Activated naive CD8-positive, alpha-beta T cell treated with anti-CD3 and anti-CD28 coated beads for 36 hours (primary cell): ENCODE measurements around the gene GLI3. TPM values are rescaled to one million over a fixed set of nuclear protein-coding genes. Genes with fewer than 3 reads are reported as not detected.

Experiments used
- DNase-seq: peaks from one replicate; pipeline ENCODE4 v3.0.0; 2021
- H3K27ac Mint-ChIP-seq: one replicate; pipeline ENCODE4 v1.8.0; 2022; ENCODE audit warnings: mild to moderate bottlenecking, moderate library complexity, mixed read lengths
- H3K27me3 Mint-ChIP-seq: one replicate; pipeline ENCODE4 v1.8.0; 2022; ENCODE audit warnings: mild to moderate bottlenecking, mixed read lengths
- H3K36me3 Mint-ChIP-seq: one replicate; pipeline ENCODE4 v1.8.0; 2021; ENCODE audit warnings: mild to moderate bottlenecking, mixed read lengths
- H3K4me1 Mint-ChIP-seq: one replicate; pipeline ENCODE4 v1.8.0; 2021; ENCODE audit warnings: mixed read lengths
- H3K4me3 Mint-ChIP-seq: one replicate; pipeline ENCODE4 v1.8.0; 2022; ENCODE audit warnings: mild to moderate bottlenecking, moderate library complexity, mixed read lengths
- H3K9me3 Mint-ChIP-seq: one replicate; pipeline ENCODE4 v1.8.0; 2022; ENCODE audit warnings: mixed read lengths
- total RNA-seq, 2 experiments: library from RNA; stranded (reverse); gene quantifications; one replicate each; pipeline ENCODE4 v1.2.3, GENCODE V29; 2021

The GLI3 gene
- total RNA-seq, 2 experiments from 2014 or later, result not detected

DNA sequence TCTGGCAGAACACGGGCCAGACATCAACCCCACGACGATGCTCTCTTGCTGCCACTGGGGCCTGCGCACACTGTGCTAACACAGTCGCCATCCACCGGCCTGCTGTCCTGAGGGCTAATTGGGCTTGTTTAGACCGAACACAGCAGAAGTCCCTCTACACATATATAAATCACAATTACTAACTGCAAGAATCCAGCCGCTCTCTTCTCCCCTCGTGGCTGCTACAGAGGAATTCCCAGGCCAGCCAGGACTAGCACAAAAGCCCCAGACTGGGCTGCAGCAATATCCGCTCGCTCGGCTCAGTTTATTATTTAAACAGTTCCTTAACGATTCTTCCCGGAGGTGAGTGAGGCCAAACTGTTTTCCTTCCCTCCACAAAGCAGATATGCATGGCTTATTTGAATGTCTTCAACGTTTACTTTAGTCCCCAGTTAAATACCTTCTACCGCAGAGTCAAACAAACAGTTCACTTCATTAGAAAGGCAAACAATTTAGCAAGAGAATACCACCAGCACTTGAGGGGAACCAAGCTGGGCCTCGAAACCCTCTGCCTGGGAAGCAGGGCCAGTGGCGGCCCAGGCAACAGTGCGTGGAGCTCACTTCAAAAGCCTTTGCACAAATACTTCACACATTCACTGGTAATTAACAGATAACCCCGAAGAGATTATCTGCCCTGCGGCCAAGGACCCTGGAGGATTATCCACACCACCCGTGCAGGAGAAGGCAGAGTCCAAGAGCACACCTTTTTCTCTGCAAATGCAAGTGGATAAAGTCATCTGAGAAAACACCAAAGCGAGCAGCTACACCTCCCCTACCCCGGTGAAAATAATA lies 145.3 kb downstream of the GLI3 start:
- no peak for DNase-seq
- H3K36me3 Mint-ChIP-seq, result no peaks in the 10 kb centered on the region
- H3K4me1 Mint-ChIP-seq, result no peaks in the 10 kb centered on the region
- H3K4me3 Mint-ChIP-seq, result no peak overlapping the region
- H3K9me3 Mint-ChIP-seq, result no peaks in the 10 kb centered on the region
- no peaks in the 10 kb centered on the region for H3K27me3 Mint-ChIP-seq
- no peak overlapping the region for H3K27ac Mint-ChIP-seq

DNA sequence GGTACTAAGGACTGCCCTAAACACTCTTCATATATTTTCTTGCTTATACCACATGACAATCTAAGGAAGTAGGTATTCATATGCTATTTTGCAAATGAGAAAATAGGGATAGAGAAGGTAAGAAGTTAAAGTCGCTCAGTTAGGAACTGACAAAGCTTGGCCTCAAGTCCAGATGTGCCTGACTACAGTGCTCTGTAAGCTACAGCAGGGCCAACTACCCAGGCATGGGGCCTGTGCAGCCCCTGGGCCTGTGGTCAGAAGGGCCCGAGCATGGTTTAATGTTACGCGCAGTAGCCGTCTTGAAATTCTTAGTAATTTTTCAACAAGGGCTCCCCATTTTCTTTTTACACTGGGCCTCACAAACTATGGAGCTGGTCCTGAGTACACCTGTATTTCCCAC lies 146.2 kb downstream of the GLI3 start:
- no peak overlapping the region for H3K27ac Mint-ChIP-seq
- H3K36me3 Mint-ChIP-seq, result no peaks in the 10 kb centered on the region
- H3K9me3 Mint-ChIP-seq, result no peaks in the 10 kb centered on the region
- no peak for DNase-seq
- H3K4me1 Mint-ChIP-seq, result no peaks in the 10 kb centered on the region
- no peak overlapping the region for H3K4me3 Mint-ChIP-seq
- no peaks in the 10 kb centered on the region for H3K27me3 Mint-ChIP-seq

DNA sequence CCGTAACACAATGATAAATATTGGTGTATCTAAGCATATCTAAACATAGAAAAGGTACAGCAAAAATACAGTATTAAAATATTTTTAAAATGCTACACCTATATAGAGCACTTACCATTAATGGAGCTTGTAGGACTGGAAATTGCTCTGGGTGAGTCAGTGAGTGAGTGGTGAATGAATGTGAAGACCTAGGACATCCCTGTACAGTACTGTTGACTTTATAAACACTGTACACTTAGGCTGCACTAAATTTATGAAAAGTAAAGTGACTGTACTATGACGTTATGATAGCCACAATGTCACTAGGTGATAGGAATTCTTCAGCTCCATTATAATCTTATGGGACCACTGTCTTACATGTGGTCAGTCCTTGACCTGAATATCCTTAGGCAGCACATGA lies 147.0 kb downstream of the GLI3 start:
- no peaks in the 10 kb centered on the region for H3K27me3 Mint-ChIP-seq
- H3K9me3 Mint-ChIP-seq, result no peaks in the 10 kb centered on the region
- H3K4me3 Mint-ChIP-seq, result no peak overlapping the region
- DNase-seq, result no peak
- no peak overlapping the region for H3K27ac Mint-ChIP-seq
- H3K4me1 Mint-ChIP-seq, result no peaks in the 10 kb centered on the region
- H3K36me3 Mint-ChIP-seq, result no peaks in the 10 kb centered on the region

DNA sequence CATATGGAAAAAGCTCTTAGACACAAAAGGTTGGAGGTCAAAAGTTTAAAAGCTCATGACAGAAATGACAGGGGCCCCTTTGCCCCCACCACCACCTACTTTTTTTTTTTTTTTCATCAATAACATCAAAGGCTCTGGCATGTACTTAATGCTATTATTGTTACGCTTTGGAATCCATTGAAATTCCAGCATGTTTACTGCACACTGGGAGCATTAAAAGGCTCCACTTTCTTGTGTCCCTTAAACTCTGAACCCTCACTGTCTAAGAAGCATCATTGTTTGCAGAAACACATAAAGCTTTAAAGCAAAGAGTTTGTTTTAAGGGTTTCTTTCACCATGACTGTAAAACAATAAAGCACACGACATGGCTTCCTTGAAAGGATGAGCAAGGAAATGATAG lies 149.4 kb downstream of the GLI3 start:
- Mint-ChIP-seq H3K27me3 (no peaks in the 10 kb centered on the region), H3K36me3 (no peaks in the 10 kb centered on the region), H3K27ac (no peak overlapping the region), H3K9me3 (no peaks in the 10 kb centered on the region), H3K4me3 (no peak overlapping the region), H3K4me1 (no peaks in the 10 kb centered on the region)
- DNase-seq, result no peak

DNA sequence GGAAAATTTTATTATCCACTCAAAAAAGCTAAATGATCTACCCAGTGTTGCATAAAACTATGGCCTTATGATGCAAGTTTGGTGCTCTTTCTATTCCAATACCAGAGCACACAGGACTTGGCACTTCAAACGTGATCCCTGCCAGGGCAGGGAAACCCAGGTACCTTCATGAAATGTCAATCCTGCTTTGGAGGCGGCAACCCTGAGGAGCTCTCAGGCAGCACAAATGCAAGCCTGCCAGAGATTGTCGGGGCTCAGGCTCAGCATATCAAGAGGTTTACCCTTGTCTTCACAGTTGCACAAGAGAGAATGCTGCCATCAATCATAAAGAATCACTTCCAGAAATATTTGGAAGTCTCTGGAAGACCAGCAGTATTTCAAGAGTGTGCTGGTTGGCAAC lies 151.5 kb downstream of the GLI3 start:
- no peak for DNase-seq

DNA sequence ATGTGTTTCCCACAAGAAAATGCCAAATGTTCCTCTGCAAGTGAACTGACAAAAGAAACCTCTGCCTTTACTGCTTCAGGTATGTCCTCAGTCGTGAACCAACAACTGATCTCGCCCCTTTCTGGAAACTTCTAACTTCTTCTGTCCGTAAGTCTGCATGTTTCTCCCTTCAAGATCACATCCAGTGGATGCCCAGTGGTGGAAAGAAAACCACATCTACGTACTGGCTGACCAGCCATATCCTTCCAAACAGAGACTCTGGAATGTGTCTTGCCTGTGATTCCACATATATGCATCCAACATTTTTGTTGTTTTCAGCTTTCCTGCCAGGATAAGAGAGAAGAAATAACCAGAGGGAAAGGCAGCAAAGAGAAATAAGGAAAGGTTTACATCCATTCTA lies 152.7 kb downstream of the GLI3 start:
- Mint-ChIP-seq H3K27me3 (peaks cover 13% of the 10 kb centered on the region), H3K36me3 (no peaks in the 10 kb centered on the region), H3K4me1 (no peaks in the 10 kb centered on the region), H3K27ac (no peak overlapping the region), H3K4me3 (no peak overlapping the region), H3K9me3 (no peaks in the 10 kb centered on the region)
- DNase-seq, result no peak

More for the DNA sequence above, 151.5 kb downstream of the GLI3 start:
- no peaks in the 10 kb centered on the region for H3K4me1 Mint-ChIP-seq
- H3K27ac Mint-ChIP-seq, result no peak overlapping the region
- H3K27me3 Mint-ChIP-seq, result peaks cover 6% of the 10 kb centered on the region
- no peaks in the 10 kb centered on the region for H3K9me3 Mint-ChIP-seq
- no peaks in the 10 kb centered on the region for H3K36me3 Mint-ChIP-seq
- no peak overlapping the region for H3K4me3 Mint-ChIP-seq

DNA sequence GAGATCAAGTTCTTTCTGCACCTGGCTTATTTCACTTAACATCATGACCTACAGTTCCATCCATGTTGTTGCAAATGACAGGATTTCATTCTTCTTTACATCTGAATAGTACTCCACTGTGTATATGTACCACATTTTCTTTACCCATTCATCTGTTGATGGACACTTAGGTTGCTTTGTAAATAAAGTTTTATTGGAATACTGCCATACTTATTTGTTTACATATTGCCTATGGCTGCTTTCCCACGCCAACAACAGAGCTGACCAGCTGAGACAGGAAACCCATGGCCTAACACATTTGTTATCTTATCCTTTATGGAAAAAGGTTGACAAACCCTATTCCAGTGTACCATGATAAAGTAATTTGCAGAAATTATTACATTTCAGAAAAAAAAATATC lies 153.7 kb downstream of the GLI3 start:
- Mint-ChIP-seq H3K27me3 (peaks cover 13% of the 10 kb centered on the region), H3K9me3 (no peaks in the 10 kb centered on the region), H3K27ac (no peak overlapping the region), H3K36me3 (no peaks in the 10 kb centered on the region), H3K4me1 (no peaks in the 10 kb centered on the region), H3K4me3 (no peak overlapping the region)
- DNase-seq, result no peak

DNA sequence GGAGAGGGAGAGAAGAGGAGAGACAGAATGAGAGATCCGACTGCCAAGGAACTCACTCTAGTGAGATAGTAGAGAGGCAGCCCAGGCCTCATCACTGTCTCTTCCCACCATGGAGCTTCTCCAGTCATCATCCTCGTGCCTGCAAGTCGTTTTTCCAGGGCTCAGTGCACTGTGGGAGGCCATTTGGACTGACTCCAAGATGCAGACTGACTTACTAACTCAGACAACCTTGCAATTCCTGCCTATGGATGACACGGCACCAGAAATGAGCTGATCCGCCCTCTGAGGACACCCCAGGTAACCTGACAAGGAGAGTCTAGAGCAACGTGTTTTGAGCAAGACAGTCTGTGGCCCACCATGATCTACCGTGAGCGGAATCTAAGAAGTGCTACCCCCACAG lies 154.9 kb downstream of the GLI3 start:
- no peak overlapping the region for H3K4me3 Mint-ChIP-seq
- DNase-seq, result no peak
- H3K27me3 Mint-ChIP-seq, result peaks cover 13% of the 10 kb centered on the region
- H3K27ac Mint-ChIP-seq, result no peak overlapping the region
- H3K4me1 Mint-ChIP-seq, result no peaks in the 10 kb centered on the region
- no peaks in the 10 kb centered on the region for H3K36me3 Mint-ChIP-seq
- no peaks in the 10 kb centered on the region for H3K9me3 Mint-ChIP-seq

DNA sequence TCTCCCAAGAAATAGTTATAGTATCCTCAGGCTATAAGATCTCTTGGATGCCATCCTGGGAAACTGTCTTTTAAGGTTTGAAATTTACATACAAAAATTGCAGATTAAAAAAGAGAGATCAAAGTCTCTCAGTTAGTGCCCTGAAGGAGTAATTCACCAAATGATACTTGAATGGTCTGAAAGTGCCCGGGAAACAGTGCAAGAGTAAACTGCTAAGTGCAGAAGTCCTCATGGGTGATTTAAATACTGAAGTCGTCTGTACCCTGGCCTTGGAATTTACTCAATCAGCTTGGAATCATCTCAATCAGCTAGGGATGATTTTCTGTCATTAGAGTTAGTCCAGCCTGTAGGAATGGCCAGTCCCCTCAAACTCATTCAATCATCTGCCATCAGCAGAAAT lies 155.3 kb downstream of the GLI3 start:
- DNase-seq, result no peak
- H3K36me3 Mint-ChIP-seq, result no peaks in the 10 kb centered on the region
- no peaks in the 10 kb centered on the region for H3K4me1 Mint-ChIP-seq
- H3K4me3 Mint-ChIP-seq, result no peak overlapping the region
- H3K27me3 Mint-ChIP-seq, result peaks cover 13% of the 10 kb centered on the region
- H3K9me3 Mint-ChIP-seq, result no peaks in the 10 kb centered on the region
- H3K27ac Mint-ChIP-seq, result no peak overlapping the region

DNA sequence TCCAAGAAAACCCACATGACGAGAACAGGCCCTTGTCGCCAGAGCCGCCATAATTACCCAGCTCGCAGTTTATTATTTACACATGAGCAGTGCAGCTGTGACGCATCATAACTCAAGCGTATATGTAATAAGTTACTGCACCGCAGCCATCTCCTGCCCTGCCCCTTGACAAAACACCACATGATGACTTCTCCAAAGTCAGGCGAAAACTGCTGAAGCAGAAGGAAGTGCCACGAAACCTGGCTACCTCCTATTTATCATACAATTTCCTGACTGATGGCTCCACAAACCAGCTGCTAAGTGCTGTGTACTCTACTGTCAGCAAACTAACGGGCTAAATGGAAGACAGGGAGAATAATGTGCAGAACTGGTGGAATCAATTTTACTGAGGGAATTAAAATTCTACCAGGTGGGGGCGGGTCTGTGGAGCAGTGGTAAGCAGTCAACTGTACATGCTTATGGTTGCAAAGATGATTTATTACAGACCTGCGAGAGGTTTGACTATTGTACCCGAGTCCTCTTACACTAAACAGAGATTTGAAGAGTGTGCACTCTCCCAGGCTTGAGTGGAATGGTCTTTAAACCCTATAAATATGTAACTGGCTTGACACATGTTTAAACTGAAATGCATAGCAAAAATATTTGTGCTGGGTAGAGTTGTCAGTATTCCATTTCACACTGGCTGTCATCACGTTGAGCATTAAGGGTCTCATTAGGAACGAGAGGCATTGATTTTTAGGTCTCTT lies 156.0 kb downstream of the GLI3 start:
- no peak for DNase-seq
- no peak overlapping the region for H3K27ac Mint-ChIP-seq
- H3K36me3 Mint-ChIP-seq, result no peaks in the 10 kb centered on the region
- H3K4me1 Mint-ChIP-seq, result no peaks in the 10 kb centered on the region
- H3K27me3 Mint-ChIP-seq, result peaks cover 13% of the 10 kb centered on the region
- no peaks in the 10 kb centered on the region for H3K9me3 Mint-ChIP-seq
- H3K4me3 Mint-ChIP-seq, result no peak overlapping the region

DNA sequence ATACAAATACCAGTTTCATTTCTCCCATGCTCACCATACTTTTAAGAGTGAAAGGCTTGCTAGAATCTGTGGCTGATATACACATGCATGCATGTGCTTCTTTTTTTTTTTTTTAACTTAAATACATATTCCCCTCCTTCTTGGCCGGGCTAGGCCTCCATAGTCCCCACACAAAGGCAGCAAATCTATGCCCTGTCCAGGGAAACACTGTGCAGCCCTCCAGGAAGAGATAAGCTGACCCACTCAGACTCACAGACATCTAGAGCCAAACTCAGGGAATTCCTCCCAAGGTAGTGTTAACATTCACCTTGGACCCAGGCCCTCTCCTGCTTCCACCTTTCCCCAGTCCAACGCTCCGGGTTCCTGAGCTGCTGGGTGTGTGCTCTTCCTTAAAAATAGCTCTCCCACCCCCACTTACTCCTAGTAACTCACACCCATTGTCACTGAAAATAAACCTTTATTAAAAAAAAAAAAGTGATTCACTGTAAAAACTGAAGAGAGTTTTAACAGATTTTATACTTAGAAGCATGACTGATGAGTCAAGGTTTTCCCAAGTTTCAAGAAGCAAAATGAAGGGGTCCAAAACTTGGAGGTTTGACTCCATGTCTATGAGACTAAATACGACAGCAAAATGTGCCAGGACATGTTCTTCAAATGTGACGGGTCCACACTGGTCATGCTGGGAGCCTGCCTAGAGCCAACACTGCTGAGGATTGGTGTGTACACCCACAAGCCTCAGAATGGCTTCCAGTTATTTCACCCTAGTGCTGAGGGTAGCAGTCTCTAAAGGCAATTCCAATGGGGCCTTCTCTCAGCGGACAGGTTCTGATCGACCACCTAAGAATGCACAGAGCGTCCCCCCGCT lies 159.5 kb downstream of the GLI3 start:
- no peak overlapping the region for H3K4me3 Mint-ChIP-seq
- no peak overlapping the region for H3K27ac Mint-ChIP-seq
- no peaks in the 10 kb centered on the region for H3K9me3 Mint-ChIP-seq
- no peaks in the 10 kb centered on the region for H3K36me3 Mint-ChIP-seq
- H3K4me1 Mint-ChIP-seq, result no peaks in the 10 kb centered on the region
- DNase-seq, result no peak
- H3K27me3 Mint-ChIP-seq, result peaks cover 13% of the 10 kb centered on the region

DNA sequence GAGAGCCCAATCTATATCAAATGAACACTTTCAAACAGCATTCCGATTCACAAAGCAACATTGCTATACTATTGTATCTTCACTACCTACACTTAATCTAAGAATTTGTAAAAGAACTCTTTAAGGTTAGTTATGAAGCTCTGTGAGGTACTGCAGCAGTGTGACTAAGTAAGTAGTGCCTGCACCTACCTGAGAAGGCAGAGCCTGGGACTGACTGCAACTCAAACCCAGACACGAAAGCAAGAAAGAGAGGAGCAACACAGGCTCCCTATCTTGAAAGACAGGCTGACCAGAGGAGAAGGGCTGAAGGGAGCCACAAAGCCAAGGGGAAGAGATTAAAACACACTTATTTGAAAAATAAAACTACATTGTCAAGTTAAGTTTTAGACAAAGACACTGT lies 160.1 kb downstream of the GLI3 start:
- Mint-ChIP-seq H3K27me3 (peaks cover 13% of the 10 kb centered on the region), H3K4me1 (no peaks in the 10 kb centered on the region), H3K36me3 (no peaks in the 10 kb centered on the region), H3K4me3 (no peak overlapping the region), H3K9me3 (no peaks in the 10 kb centered on the region), H3K27ac (no peak overlapping the region)
- DNase-seq, result no peak

DNA sequence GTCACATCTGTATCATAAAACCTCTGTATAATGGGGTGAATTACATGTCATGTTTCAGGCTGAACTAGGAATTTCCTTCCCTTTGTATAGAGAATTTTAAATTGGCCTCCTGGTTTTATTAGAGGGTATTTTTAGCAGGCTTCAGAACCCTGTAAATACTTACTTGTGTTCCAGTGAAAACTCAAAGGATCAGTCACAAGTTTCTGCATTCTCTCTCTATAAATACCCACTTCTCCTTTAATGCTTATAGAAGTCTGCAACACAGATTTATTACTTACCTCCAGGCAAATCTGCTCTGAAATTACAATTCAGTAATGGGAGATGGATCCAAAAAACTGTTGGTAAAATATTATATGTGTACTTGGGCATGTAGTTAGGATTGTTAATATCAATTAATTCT lies 161.6 kb downstream of the GLI3 start:
- Mint-ChIP-seq H3K36me3 (no peaks in the 10 kb centered on the region), H3K27ac (no peak overlapping the region), H3K9me3 (no peaks in the 10 kb centered on the region), H3K4me3 (no peak overlapping the region), H3K4me1 (no peaks in the 10 kb centered on the region), H3K27me3 (peaks cover 7% of the 10 kb centered on the region)
- DNase-seq, result no peak

DNA sequence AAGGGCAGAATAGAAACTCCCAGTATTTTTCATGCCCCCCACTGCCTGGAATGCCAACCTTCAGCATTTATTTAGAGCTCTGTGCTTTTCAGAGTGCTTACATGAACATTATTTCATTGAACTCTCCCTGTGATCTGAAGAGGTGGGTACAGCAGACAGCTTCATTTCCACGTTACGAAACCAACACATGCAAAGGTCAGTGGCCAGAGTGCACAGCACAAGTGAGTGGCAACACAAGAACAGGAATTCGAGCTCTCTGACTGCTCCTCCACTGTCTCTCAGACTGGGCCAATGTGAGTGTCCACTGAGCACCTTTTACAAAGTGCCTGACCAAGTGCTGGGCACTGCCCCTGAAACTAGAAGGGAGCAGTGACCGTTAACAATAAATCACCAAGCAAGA lies 162.9 kb downstream of the GLI3 start:
- no peaks in the 10 kb centered on the region for H3K4me1 Mint-ChIP-seq
- no peaks in the 10 kb centered on the region for H3K9me3 Mint-ChIP-seq
- no peaks in the 10 kb centered on the region for H3K27me3 Mint-ChIP-seq
- no peaks in the 10 kb centered on the region for H3K36me3 Mint-ChIP-seq
- no peak overlapping the region for H3K4me3 Mint-ChIP-seq
- no peak overlapping the region for H3K27ac Mint-ChIP-seq
- no peak for DNase-seq
